GM19395 (cell line): ENCODE data around the gene RALY.

Experiments used
- ATAC-seq: cut with Tn5 transposase; IDR thresholded peaks from one replicate; pipeline ENCODE4 v1.9.1; 2021; ENCODE audit warnings: mild to moderate bottlenecking, moderate library complexity; ENCODE audit not compliant: unreplicated experiment

The RALY gene

DNA sequence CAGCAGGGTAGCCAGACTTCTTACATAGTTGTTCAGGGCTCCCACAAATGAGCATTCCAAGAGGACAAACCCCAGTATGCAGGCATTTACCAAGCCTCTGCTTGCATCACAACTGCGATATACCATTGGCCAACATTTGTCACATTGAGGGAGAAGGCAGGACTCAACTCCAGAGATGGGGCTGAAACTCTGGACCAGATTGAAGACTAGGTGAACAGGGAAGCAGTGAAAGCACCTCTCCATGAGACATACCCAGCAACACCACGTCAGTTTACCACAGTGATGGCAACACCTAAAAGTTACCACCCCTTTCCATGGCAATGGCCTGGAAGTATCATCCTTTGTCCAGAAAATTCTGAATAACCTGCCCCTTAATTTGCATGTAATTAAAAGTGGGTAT lies 7.9 kb upstream of the RALY start:
- no peak for ATAC-seq

DNA sequence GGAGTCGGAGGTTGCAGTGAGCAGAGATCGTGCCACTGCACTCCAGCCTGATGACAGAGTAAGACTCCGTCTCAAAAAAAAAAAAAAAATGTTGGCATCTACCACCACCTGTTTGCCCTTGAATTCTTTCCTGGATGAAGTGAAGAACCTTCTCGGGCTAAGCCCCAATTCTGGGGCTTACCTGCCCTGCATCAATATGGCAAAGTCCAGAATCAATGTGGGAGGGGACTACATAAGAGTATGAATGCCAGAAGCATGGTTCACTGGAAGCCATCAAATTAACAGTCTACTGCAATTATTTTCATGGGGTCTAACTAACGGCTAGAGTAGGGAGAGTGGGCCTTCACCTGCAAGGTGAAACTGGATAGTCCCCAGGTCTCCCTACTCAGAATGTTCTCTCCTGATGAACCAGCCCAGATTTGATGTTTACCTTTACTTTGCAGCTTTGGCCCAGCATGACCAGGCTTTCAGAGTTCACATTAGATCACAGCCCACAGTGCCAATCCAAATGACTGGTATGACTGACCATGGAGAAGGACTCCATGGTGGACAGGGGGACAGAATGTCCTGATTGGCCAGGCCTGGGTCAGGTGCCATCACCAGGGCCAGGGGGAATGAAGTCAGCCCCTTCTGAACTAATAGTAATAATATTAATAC lies 7.0 kb upstream of the RALY start:
- ATAC-seq, result no peak

DNA sequence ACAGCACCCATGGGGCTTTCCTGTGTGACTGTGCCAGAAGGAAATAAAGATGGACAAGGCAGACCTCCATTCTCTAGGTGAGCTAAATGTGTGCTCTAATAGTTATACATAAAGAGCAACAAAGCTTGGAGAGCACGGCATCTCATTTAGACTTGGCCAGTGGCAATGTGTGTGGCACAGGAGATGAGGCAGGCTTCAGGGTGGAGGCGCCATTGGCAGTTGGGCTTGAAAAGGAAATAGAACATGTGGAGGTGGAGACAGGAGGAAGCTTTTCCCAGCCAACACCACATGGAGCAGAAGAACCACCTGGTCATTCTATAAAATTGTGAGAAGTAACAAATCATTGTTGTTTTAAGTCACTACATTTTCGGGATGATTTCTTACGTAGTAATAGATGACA lies 3.6 kb upstream of the RALY start:
- ATAC-seq, result no peak

DNA sequence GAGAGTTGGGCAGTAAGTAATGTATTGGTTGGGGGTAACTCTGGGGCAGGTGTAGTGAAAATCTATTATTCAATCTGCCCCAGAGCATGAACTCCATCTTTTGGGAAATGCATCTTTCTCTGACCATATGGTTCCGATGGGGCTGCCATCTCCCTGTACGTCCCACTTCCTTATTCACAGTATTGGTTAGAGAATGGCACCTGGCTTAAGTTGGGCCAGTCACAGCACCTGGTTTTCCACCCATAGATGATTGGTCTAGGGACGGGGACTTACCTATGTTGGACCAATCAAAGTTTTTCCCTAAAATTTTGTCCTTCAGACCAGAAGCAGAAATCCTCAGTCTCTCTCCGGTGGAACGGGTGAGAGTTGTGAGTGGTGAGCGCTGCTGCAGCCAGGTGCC lies 2.2 kb upstream of the RALY start:
- no peak for ATAC-seq

DNA sequence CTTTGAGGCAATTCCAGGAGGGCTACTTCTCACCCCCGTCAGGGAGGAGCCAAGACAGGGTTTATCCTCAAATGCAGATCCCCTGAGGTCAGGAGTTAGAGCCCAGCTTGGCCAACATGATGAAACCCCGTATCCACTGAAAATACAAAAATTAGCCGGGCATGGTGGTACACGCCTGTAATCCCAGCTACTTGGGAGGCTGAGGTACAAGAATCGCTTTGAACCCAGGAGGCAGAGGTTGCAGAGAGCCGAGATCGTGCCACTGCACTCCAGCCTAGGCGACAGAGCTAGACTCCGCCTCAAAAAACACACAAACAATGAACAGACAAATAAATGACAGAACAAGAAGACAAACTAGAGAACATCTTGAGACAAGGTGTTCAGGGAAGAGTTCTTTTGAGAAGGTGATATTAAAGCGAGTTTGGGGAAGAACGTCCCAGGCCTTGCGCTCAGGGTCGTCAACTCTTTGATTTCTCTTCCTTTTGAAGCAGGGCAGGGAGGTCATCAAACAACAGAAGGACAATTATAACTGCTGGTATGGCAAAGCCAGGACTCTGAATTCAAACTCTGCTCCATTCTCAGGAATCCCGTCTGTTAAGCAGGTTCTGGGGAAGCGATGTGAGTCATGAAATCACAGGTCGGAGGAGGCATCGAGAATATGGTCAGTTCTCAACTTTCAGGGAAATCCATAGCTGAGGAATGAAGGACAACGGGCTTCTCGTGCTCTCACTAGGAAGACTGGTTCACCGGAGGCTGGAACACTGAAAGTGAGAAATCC lies 1.4 kb upstream of the RALY start:
- ATAC-seq, result no peak

DNA sequence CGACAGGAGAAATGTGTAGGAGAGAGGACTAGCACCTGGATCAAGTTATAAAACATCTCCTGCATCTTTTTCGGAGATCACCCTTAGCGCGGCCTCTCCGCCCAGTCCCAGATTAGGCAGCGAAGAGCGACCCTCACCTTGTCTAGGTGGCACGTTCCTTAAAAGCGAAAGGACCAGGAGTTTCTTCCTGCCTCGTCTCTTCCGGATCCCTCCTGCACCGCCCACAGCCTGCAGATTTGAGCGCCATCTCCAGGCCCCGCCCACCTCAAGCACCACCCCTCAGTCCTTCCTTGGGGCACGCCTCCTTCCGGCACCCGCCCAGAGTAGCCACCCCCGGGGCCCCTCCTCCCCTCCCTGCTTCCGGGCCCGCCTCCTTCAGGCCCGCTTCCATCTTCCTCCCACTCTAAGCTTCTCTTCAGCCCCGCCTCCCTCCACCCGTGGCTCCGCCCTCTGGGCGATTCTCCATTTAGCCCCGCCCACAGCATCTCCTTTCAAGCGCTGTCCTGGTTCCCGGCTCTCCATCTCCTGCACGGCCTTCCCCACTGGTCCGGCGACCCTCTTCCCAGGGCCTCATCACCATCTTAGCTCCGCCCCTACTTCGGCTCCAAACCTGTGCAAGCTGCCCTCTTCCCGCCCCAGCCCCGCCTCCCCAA lies 662 bp upstream of the RALY start:
- ATAC-seq, result peak; percentile 73

DNA sequence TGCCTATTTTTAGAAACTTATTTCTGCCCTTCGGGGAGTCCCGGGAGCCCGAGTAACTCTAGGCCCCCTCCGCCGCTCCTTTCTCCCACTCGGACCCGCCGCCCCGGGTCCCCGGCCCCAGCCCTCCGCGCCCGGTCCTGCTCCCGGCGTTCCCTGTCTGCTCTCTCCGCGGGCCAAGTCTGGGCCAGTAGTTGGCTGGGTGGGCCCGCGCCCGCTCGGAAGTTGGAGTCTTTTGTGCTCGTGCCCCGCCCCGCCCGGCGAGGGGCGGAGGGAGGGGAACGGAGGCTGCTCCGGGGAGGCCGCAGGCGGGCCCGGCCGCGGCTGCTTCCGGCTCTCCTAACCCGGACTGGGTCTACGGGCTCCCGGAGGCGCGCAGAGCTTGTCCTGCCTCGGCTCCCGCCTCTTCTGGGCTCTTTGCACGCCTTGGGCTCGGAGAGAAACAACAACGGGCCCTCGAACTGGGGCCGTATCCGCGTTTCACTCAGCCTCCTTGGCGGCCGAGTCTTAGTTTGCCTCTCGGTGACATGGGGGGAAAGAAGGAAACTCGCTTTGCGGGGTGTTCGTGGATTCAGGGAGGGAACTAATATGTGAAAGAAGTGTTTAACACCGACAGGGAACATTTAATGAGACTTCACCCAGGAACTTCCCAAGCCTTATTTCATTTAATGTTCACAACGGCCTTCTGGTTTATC lies 657 bp downstream of the RALY start:
- peak; percentile 31 for ATAC-seq

DNA sequence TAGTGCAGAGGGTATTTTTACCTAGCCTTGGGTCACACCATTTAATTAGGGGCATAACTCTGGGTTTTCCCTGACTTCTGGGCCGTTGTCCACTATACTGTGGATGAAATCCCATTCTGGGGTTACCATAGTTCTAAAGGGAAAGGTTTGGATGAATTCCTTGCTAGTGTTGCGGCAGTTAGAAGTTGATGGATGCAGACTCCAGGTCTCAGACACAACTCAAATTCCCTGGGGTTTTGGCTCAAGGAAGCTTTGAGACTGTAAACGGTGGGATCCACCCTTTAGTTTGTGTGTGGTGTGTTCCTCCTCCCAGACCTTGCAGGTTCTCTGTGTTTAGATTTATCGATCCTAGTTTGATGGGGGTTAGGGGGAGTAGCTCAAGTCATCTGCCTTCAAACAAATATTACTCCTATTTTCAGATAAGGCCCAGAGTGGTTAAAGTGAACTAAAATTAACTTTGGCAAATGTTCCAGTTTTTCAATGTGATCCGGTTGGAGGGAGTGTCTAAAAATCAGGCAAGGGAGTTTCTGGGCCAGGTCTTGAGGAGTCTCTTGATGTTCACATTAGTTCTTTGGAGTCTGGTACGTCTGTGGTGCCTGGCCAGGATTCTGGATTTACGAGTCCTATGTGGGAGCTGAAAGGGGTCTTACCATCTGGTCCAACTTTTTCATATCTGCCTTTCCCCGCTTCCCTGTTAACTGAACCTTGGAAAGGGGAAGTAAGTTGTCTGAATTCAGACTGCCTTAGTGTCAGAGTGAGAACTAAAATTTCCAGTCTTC lies 1.5 kb downstream of the RALY start:
- no peak for ATAC-seq

DNA sequence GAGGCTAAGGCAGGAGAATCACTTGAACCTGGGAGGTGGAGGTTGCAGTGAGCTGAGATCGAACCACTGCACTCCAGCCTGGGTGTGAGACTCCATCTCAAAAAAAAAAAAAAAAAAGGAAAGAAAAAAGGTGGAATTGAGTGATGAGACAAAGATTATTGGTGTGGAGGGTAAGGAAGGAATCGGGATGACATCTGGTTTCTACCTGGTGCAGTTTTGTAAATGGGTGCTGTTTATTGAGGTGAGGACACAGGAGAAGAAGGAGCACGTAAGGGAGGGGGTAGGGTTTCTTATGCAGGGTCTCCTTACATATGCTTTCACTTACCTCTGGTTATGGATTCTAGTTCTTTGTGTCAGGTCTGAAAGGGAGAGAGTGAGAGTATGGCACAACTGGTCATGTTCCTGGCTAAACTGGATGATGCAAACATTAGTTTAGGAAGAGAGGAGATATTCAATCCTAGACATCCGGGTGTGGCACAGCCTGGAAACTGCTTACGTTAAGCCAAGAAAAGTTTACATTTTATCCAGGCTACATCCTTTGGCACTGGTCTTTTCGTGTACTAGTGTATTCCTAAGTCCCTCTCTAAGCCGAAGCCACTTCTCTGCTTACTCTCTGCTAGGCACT lies 5.4 kb downstream of the RALY start:
- no peak for ATAC-seq

DNA sequence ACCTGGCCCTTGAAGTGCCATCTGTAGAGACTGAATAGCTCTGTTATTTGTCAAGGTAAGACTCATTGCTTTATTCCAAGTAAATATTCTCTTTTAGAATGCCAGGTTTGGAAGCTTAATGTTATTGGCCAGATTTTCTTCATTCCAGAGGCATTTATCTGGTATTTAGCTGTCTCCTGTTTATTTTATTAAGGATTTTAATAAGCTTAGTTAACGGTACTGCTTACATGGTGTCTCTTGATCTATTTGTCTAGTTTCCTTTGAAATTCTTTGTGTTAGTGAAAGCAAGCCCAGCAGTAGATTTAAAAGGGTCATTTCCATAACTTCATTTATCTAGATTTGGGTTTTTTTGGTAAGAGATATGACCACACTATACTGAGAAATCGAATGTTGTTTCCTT lies 7.7 kb downstream of the RALY start:
- no peak for ATAC-seq

DNA sequence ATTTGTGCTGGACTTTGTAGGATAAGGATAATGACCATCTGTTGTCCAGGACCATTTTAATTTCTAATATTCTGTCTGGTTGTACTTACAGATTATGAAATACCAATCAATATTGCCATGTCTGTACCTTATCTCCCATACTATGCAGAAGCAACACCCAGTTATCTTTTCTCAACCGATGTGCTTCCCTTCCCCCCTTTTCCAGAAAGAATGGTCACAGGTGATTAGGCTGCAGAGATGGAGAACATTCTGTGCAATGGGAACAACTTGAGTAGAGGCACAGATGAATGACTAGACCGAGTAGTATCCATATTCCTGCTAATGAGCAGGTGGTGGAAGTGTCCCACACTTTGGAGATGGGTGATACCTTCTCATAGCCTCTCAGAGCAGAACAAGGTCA lies 10.5 kb downstream of the RALY start:
- no peak for ATAC-seq

DNA sequence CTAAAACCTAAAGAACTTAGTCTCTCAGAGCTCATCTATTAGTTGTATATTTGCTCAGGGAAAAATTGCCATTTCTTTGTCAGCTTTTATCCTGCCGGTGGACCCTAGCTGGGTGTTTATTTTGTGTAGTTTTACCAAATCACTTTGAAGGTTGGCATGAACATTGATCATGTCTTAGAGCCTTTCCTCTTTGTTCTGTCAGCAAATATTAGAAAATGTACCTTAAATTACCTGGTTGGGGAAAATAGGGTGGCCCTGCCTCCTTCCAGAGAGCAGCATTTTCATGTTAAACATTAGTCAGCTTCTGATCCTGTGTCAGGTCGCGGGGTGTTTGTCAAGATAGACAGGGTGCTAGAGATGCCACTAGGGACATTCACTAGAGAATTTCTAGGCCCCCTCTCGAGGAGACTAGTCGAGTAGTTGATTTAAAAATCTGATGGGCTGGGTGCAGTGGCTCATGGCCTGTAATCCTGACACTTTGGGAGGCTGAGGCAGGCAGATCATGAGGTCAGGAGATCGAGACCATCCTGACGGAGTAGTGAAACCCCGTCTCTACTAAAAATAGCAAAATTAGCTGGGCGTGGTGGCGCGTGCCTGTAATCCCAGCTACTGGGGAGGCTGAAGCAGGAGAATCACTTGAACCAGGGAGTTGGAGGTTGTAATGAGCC lies 11.2 kb downstream of the RALY start:
- no peak for ATAC-seq

DNA sequence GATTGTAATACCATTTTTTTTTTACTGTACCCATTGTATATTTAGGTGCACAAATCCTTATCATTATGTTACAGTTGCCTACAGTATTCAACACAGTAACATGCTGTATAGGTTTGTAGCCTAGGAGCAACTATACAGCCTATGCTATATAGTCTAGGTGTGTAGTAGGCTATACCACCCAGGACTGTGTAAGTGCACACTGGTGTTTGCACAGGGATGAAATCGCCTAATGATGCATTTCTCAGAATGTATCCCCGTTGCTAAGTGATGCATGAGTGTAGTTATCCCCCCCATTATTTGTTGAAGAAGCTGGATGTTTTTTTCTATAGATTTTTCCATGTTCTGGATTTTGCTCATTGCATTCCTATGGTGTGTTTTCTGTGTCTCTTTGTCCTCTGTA lies 12.9 kb downstream of the RALY start:
- ATAC-seq, result no peak

DNA sequence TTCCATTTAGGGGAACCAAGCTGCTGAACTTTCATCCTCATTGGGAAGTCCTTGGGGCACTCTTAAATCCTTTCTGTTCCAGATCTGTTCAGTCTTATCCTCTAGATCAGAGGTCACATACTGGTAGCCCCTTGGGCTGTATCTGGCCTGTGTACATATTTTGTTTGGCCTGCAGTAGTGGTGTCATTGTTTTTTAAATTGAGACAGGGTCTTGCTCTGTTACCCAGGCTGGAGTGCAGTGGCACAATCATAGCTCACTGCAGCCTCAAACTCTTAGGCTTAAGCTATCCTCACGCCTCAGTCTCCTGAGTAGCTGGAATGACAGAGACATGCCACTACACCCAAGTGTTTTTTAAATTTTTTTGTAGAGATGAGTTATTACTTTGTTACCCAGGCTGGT lies 14.8 kb downstream of the RALY start:
- ATAC-seq, result no peak

DNA sequence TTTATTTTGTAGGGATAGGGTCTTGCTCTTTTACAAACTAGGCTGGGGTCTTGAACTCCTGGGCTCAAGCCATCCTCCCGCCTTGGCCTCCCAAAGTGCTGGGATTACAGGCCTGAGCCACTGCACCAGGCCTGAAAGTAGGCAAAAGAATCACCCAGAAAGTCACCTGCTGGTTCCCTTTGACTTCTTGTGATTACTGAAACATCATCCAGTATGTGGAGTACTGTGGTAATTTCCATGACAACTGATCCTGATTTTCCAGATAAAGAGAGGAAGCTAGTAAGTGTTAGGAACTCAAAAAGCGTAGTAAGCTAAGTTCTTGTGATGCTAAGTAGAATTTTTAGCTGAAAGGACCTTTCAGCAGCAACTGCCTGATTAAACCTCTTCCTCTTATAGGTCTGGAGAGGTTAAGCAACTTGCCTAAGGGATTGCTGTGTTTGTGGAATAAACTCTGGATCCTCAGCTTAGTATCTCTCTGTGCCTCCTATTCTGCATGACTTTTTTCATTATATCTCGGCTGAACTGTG lies 16.8 kb downstream of the RALY start:
- no peak for ATAC-seq

DNA sequence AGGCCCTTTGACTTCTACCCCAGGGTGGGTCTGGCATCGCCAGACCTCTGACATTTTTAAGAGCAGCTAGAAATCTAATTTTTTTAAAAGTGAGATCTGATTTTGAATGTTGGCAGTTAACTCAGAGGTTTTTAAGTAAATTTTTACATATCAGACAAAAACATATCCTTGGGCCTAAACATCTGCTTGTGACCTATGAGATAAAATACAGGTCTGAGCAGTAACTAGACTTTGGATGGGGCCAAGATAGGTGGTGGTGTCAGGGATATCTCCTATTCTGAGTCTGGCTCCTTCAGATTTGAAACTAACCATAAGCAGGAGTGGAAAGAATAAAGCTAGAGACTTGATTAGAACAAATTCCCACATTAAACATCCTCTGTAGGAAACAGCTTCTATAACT lies 17.6 kb downstream of the RALY start:
- no peak for ATAC-seq

DNA sequence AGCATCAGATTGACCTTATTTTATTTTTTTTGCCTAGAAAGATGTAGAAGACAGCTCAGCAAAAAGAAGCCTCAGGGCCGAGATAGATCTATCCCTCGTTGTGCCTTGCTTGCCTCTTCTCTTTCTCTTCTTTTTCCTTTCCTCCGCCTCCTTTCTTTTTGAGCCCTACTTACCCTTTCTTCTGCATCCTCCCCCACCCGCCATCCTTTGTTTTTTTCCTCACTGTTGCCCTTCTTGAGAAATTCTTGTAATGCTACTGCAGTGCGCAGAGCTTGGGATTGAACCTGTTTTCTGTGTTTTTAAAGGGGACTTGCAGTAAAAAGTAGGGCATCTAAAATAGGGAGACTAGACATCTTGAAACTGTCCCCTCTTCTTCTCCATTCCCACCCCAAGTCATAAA lies 18.6 kb downstream of the RALY start:
- ATAC-seq, result no peak

DNA sequence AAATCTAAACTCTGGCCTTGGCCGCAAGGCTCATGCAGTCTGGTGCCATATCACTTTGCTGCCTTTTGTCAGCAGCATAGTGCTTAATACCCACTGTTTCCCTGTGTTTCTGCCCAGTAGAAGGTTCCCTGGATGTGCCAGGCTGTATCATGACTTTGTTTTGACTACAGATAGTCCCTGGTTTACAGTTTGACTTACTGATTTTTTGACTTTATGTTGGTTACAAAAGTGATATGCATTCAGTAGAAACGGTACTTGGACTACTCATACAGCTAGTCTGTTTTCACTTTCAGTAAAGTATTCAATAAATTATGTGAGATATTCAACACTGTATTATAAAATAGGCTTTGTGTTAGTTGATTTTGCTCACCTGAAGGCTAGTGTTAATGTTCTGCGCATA lies 19.0 kb downstream of the RALY start:
- ATAC-seq, result no peak

DNA sequence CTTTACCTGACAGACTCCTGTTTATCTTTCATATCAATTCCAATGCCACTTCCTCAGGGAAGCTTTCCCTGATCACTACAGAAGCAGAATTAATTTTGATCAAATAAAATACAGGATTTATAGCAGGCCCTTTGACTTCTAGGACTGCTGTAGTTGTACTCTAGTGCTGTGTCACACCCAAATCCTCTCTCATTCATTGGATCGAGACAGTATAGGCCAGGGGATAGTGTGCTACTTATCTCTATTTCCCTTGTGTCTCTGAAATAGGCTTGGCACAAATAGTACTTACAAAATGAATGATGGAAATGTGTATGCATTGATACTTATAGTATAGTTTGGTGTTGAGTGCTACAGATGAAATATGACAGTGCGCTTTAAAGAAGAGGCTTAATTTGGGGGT lies 19.8 kb downstream of the RALY start:
- no peak for ATAC-seq

DNA sequence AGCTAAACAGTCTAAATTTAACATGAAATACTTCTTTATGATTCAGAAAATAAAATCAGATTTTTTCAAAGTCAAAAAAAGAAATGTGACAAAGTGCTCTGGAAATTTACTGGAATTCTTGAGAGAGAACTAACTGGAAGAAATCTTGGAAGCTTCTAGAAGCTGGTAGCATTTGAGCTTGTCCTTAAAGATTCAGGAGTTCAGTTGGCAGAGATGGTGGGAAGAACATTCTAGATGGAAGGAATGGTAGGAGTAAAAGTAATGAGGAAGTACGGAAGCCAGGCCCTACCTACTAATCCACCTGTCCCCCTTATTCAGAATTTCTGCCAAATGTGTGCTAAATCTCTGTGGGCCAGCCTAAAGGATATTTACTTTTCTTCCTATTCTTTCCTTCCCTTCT lies 21.2 kb downstream of the RALY start:
- no peak for ATAC-seq
